ENCODE data around the gene ADORA2A.

ADORA2A gene

DNA sequence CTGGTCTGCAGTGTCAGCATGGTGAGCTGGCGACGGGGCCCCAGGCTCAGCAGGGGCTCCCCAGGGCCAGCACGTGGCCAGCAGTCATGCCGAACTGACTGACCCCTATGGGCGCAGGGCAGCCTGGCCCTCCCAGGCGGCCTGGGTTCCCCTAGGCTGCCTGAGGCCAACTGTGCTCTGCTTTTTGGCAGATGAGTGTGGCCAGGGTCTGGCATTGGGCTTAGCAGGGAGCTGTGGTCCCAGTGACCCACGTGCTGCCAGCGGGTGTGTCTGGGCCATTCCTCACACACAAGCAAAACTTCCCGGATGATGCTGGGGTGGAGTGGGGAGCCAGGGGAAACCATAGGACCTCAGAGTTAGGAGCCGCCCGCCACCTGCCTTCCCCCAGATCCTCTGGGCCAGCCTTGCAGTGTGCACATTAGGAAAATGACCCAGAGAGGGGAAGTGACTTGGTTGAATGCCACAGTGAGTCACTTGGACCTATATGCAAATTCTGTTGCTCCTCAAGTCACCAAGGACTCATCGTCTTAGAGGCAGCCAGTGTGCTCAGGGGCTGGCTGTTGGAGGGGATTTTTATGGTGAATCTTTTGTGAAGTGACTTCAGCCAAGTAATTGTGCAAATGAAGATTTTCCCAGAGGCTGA is 6.5 kb downstream of the ADORA2A start:
- no peak for DNase-seq

DNA sequence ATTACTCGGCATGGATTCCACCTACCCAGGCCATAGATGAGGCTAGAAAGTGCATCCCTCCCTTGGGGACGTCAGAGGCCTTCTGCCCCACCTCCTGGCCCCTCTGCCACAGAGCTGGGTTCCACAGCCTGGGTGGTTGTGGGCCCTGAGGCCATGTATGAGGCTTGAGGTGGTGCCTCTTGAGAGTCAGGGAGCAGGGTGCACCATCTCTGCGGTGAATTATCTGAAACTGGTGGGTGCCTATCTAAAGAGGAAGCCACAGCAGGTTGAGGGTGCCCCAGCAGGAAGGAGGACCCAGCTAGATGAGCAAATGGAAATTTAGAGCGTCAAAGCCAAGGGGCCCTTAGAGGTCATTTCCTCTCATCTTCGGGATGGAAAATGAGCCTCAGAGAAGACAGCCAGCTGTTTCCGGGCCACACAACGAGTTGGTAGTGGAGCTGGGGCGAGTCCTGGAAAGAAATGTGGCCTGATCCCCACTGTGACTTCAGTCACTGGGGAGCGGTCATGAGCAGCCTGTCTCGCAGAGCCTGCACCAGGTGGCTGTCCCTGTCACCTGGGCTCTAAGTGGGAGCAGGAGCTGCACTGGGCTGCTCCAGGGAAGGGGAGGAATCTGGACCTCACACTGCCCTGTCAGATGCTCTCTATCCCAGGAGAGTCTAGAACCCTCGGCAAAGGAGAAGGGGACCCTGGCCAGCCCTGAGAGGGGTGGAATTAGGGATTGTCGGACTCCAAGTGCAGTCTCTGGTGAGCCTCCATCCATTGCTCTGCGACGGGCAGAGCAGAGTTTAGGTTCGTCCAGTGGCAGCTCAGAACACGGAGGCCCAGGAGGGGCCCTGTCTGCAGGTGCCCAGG is 7.3 kb downstream of the ADORA2A start:
- no peak for DNase-seq

DNA sequence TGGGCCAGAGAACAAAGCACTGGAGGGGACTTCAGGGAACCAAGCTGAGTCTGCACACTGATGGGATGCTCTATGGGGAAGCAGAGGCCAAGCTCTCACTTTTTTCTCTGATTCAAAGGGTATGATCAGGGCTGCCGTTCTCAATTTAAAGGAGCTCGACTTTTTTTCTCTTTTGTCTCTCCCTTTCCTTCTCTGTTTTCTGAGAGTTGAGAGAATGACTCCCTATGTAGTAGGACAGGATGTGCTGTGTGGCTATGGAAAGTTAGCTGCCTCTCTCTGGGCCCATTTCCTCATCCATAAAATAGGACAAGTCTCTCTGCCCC is 7.9 kb downstream of the ADORA2A start:
- no peak for DNase-seq

DNA sequence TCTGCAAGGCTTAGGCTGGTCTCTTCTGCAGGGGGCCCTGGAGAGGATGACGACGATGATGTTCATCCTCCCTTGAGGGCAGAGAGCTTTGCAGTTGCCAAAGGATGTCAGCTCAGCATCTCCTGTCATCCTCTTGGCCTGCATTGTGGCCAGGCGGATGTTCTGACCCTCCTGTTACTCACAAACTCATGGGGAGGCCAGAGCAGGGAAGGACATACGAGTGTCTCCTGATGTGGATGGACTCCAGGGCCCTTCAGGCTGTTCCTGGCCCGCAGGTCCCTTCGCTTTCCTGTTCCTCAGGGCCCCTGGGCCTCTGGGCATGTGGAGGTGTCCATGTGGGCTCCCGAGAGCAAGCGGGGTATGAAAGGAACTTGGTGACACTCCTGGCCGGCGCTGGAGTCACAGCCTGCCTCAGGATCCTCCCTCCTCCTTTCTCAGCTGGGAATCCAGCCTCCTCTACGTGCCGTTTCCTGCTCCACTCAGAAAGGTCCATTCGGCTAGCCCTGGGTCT is 8.5 kb downstream of the ADORA2A start:
- DNase-seq = no peak

DNA sequence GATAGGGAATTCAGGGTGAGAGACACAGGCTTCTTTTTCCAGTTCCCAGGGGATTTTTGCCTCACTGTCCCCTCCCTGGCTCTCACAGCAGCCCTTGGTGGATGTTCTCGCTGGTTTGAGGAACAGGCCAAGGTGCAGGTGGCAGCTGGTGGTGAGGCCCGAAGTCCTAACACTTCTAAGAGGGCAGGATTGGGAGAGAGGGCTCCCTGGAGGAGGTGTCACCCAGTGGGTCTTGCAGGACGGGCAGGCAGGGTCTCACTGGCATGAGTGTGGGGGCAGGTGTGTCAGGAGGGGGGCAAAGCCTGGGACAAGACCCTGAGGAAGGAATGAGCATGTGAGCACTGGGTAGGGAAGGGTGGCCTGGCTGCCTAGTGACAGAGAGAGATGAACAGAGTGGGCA is 9.2 kb downstream of the ADORA2A start:
- no peak for DNase-seq

DNA sequence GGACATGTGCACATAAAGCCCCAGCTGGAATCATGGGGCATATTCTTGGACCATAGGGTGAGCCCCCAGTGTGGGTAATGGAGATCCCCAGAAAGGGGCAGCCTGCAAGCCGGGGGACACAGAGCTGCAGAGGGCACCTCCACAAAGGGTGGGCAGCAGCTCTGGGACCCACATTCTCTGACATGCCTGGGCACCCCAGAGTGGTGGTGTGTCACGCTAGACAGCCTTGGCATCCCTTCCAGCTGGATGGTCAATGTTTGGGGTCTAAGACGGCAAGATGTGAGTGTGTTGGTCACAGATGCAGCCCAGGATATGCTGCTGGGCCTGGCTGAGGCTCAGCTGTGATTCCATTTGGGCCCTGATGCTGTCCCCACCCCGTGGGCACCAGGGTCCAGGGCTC is 9.7 kb downstream of the ADORA2A start:
- DNase-seq = no peak

DNA sequence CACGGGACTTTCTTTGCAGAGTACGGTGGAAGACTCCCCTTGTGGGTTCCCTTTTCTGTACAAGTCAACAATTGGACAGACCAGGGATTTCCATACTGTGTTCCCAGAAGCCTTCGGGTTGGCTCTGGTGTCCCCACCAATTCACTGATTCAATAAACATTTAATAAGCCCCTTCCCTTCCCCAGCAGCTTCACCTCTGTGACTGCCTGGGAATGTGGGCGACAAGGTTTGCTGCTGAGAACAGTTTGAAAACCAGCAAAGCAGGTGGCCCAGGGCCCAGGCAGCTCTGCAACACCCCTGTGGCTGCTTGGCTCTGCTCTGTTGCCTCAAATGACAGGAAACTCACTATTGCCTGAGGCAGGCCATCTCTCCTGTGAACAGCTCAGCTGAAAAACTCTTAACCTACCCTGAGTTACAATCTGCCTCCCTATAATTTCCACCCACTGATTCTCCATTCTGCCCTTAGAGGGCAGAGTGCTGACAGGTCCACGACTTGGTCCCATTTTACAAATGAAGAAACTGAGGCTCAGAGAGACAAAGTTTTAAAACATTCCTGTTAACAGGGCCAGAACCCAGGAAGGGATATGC is 10.4 kb downstream of the ADORA2A start:
- DNase-seq = no peak

DNA sequence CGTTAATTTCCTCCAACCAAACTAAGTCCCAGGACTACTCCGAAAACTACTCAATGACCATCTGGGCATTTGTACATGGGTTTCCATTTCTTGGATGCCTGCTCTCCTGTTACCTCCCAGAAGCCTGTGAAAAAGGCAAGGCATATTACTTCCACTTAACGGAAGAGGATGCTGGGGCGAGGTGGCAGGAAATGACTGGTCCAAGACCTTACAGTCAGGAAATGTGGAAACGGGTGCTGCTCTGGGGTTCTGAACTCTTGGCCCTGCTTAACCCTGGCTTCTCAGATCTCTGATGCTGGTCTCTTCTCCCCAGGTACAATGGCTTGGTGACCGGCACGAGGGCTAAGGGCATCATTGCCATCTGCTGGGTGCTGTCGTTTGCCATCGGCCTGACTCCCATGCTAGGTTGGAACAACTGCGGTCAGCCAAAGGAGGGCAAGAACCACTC is 12.9 kb downstream of the ADORA2A start:
- DNase-seq = no peak

DNA sequence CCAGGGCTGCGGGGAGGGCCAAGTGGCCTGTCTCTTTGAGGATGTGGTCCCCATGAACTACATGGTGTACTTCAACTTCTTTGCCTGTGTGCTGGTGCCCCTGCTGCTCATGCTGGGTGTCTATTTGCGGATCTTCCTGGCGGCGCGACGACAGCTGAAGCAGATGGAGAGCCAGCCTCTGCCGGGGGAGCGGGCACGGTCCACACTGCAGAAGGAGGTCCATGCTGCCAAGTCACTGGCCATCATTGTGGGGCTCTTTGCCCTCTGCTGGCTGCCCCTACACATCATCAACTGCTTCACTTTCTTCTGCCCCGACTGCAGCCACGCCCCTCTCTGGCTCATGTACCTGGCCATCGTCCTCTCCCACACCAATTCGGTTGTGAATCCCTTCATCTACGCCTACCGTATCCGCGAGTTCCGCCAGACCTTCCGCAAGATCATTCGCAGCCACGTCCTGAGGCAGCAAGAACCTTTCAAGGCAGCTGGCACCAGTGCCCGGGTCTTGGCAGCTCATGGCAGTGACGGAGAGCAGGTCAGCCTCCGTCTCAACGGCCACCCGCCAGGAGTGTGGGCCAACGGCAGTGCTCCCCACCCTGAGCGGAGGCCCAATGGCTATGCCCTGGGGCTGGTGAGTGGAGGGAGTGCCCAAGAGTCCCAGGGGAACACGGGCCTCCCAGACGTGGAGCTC is 13.5 kb downstream of the ADORA2A start:
- DNase-seq = no peak

DNA sequence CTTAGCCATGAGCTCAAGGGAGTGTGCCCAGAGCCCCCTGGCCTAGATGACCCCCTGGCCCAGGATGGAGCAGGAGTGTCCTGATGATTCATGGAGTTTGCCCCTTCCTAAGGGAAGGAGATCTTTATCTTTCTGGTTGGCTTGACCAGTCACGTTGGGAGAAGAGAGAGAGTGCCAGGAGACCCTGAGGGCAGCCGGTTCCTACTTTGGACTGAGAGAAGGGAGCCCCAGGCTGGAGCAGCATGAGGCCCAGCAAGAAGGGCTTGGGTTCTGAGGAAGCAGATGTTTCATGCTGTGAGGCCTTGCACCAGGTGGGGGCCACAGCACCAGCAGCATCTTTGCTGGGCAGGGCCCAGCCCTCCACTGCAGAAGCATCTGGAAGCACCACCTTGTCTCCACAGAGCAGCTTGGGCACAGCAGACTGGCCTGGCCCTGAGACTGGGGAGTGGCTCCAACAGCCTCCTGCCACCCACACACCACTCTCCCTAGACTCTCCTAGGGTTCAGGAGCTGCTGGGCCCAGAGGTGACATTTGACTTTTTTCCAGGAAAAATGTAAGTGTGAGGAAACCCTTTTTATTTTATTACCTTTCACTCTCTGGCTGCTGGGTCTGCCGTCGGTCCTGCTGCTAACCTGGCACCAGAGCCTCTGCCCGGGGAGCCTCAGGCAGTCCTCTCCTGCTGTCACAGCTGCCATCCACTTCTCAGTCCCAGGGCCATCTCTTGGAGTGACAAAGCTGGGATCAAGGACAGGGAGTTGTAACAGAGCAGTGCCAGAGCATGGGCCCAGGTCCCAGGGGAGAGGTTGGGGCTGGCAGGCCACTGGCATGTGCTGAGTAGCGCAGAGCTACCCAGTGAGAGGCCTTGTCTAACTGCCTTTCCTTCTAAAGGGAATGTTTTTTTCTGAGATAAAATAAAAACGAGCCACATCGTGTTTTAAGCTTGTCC is 14.3 kb downstream of the ADORA2A start:
- no peak for DNase-seq

DNA sequence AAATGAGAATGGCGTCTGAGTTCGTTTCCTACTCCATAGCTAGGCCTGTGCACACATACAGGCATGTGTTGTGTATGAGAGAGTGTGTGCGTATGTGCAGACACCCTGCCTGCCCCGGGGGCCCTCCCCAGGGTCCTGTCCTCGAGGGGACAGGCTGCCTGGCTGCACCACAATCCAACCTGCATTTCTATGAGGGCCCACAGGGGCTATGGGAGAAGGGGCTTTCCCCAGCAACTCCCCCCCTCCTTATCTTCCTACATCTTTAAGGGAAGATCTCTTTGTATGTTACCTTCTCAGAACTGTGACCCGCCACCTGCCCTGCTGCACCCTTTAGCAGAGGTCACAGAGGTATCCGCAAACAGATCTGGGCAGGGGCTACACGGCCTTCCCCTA is 14.9 kb downstream of the ADORA2A start:
- no peak for DNase-seq

DNA sequence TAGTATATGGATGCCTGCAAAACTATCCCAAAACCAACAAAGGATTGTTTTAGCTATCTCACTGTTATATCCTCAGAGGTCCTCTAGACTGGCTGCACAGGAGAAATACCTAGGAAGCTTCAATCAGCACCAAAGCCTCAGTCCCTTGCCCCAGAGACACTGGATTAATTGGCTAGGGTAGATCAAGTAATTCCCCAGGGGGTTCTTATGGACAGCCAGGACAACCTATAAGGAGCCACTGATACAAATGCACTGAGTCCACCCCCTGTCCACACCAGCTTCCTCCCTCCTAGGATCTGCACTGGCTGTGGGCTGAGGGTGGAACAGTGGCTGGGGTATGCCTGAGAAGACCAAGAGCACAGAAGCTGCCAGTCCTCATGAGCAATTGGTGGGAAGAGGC is 16.3 kb downstream of the ADORA2A start:
- DNase-seq = no peak

DNA sequence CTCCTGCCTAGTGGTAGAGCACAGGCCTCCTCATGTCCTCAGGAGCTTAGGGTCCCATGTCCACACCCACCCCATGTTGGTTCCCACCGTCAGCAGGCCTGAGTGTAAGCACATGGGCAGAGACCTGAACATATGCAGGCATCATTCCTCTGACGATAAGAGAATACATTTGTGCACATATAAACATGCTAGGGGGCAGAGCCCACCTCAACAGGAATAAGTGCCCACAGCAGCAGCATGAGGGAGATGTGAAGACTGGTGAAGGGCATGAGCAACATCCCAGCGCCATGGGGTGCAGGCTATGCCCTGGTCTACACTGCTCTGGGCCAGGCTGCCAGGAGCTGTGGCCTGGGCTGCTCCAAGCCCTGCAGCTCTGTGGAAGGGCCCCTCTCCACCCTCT is 16.9 kb downstream of the ADORA2A start:
- DNase-seq = no peak

DNA sequence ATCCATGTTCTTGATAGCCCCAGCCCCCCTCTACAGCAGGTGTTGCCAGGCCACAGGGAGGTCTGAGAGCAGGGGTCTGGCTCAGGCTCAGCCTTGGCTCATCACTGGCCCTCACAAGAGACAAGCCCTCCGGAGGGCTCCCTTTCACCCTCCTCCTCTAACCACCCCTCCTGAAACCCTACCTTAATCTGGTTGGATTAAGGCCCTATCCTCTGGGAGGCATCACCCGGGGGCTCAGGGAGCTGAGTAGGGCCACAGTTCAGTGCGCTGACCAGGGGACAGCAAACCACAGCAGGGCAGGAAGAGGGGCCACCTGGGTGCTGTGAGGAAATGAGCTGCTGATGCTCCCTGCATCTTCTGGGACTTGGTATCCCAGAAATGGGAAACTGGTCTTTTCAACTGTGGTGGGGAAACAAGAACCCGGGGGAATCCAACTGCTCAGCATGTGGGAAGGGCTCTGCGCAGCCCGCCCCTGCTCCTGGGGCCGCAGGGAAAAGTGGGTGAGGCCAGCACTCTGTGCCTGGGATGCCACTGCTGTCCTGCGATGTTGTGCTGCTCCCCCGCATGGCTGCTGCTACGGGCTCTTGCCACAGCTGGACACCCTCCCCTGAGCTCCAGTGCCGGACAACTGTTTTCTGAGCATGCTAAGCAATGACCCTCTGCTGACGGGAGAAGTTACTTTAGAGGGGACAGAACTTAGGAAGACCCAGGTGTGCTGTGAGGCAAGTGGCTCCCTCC is 17.5 kb downstream of the ADORA2A start:
- DNase-seq = no peak

DNA sequence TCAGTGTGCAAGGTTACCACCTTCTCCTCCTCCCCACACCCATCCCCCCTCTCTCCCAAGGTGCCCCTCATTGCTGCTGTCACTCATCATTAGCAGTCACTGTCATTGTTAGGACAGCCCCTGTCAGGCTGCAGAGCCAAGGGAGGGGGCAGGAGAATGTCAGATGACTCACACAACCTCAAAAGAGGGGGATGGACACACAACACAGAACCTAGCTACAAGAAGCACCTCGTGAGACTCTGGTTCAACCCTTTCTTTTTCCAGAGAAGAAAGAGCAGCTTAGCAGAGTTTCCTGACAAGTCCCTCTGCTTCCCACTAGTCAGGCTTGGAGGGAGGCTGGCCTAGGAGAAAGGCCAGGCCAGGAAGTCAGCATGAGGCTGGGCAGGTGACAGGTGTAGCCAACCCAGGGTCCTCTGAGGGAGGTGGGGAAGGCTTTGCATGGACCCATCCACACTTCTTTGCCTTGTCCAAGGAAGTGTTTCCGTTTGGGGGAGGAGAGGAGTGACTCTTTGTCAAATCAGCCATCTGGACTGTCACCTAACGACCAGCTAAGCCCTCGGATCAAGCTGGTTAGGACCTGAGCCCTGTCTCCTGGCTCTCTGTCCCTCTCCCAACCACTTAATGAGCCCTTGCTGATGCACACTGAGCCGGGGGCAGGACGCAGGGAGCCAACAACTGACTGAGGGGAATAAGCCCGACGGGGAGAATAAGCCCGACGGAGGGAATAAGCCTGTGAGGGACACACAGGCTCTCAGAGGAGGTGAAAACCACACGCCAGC is 18.3 kb downstream of the ADORA2A start:
- DNase-seq = no peak

DNA sequence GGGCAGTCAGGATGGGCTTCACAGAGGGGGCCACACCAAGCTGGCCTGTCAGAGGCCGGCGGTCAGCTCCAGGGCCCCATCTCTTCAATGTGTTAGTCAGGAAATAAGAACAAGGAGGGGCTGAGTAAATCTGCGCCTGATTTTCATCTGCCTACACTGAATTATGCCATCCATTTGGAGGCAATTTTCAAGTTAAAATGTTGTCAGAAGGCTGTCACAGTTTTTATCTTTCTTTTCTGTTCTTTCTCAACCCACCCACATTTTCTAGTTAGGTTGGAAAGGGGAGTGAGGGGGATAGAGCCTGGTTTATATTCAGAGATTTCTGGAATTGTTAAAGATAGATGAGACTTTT is 18.8 kb downstream of the ADORA2A start:
- DNase-seq = no peak

DNA sequence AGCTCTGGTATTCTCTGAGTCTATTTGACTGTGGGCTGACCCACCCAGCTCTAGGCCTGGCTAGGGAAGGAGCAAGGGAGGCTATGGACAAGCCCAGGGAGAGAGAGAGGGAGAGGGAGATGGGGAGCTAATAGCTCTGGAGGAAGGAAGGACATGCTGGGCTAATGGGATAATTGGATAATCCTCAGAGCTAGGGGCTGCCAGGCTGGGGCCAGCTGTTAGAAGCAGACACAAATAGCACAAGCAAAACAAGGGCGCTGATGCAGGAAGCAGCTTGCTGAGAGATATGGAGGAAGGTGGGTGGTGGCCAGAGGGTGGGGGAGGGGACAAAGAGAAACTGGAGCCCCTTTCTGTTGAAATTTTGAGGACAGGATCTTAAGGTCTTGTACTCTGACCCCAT is 23.2 kb downstream of the ADORA2A start:
- no peak for DNase-seq

DNA sequence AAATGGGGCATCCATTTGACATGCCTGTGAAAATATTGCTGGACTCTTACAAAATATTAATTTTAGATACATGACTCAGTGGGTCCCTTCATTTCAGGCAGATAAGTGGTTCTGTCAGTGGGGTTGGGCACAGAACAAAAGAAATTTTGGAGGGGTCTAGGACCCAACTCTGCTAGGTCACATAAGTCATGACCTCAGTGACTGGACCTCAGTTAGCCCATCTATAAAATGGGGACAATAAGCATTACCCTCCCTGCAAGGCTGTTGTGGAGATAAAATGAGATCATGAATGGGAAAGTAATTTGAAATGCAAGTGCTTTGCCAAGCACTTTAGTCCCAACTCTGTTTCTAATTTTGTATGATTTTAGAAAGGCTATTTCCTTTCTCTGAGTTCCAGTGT is 23.8 kb downstream of the ADORA2A start:
- DNase-seq = no peak

DNA sequence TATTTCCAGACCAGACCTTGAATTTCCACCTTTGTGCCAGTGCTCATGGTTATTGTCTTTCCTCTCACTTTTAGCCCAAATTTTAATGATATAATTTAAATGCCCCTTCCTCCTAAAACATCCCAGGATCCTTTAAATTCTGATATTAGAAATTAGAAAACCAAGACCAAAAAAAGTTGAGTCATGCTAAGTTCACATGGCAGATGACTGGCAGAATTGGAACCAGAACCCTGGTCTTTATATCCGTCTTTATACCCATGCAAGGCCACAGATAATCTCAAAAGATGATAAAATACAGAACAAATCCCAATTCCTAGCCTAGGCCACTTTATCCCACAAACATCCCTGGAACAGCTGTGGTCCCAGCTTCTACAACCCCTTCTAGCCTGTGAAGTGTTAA is 26.5 kb downstream of the ADORA2A start:
- no peak for DNase-seq

DNA sequence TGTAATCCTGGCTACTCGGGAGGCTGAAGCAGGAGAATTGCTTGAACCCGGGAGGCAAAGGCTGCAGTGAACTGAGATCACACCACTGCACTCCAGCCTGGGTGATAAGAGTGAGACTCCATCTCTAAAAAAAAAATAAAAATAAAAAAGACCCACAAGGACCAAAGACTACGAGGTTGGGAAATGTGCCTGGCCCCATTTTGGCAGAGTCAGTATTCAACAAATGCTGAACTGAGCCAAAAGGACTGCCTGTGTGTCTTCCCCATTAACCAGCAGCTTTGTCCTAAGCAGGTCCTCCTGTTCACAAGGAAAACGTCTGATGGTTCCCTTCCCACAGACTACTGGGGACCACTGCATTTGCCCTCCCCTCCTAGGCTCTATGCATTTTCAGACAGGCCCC is 27.6 kb downstream of the ADORA2A start:
- no peak for DNase-seq
